C1 segment of cervical spinal cord (tissue), 14 donors: ENCODE measurements around the gene RUSC2.

Experiments used
- DNase-seq, 14 donors: peaks; one replicate each; lab custom pipeline; 2025; lab: John Stamatoyannopoulos, UW

The RUSC2 gene, protein sequence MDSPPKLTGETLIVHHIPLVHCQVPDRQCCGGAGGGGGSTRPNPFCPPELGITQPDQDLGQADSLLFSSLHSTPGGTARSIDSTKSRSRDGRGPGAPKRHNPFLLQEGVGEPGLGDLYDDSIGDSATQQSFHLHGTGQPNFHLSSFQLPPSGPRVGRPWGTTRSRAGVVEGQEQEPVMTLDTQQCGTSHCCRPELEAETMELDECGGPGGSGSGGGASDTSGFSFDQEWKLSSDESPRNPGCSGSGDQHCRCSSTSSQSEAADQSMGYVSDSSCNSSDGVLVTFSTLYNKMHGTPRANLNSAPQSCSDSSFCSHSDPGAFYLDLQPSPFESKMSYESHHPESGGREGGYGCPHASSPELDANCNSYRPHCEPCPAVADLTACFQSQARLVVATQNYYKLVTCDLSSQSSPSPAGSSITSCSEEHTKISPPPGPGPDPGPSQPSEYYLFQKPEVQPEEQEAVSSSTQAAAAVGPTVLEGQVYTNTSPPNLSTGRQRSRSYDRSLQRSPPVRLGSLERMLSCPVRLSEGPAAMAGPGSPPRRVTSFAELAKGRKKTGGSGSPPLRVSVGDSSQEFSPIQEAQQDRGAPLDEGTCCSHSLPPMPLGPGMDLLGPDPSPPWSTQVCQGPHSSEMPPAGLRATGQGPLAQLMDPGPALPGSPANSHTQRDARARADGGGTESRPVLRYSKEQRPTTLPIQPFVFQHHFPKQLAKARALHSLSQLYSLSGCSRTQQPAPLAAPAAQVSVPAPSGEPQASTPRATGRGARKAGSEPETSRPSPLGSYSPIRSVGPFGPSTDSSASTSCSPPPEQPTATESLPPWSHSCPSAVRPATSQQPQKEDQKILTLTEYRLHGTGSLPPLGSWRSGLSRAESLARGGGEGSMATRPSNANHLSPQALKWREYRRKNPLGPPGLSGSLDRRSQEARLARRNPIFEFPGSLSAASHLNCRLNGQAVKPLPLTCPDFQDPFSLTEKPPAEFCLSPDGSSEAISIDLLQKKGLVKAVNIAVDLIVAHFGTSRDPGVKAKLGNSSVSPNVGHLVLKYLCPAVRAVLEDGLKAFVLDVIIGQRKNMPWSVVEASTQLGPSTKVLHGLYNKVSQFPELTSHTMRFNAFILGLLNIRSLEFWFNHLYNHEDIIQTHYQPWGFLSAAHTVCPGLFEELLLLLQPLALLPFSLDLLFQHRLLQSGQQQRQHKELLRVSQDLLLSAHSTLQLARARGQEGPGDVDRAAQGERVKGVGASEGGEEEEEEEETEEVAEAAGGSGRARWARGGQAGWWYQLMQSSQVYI (N-terminal part only)

DNA sequence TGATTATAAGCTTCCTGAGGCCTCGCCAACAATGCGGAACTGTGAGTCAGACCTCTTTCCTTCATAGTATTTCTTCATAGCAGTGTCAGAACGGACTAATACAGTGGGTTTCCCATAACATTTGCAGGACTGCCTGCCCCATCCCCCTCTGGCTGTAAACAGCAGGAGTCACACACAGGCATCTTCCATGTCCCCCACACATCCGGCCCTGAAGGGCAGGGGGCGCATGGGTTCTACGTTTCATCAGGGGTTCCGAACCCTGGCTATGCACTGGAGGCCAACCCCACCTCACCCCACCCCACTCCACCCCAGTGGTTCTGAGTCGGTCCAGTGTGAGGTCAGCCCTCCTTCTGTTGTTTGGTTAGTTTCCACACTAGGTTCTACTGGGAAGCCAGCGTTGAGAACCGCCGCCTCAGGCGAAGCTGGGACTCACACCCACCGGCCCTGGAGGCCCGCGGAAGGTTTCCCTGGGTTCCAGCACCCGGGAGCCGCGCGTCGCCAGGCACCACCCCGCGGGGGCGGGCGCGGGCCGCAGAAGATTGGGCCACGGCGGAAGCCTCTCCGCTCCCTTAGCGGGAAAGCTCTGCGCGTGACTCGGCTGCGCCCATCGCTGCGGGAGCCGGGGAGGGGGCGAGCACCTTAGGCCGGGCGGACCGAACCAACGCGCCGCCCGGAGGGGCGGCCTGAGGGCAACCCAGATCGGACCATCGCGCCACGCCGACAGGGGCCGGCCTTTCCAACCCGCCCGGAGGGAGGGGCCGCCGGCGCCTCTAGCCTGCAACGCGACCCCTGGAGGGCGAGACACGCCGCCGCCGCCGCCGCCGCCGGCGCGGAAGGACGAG lies at the start of gene RUSC2:
Gene RUSC2, plus strand, starts transcription at position 799 of the 842 bp plus-strand sequence. CDS start 56,411 bp downstream, outside the sequence.
- DNase-seq: peak in 13 of 14 donors; percentile 43 to 91 (median 82)

DNA sequence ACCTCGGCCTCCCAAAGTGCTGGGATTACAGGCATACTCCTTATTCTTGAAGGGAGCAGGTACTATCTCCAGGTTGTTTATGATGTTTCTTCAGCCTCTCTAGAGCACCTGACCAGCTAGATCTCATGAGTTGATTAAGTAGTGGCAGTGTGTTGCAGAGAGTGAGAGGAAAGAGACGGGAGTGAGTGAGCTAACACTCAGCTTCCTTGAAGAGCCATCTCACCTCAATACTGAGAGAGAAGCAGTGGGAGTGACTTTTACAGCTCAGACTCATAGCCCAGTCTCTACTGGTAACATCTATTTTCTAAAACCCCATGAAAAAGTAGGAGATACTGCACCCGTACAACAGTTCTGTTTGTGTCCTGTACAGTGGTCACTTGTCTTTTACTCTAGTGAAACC lies 43.9 kb upstream of the RUSC2 start:
- DNase-seq: no peak

- DNase-seq: no peak
These were observed 41.4 kb upstream of the RUSC2 start for GRCh38 chr9:35448496-35448895.

DNA sequence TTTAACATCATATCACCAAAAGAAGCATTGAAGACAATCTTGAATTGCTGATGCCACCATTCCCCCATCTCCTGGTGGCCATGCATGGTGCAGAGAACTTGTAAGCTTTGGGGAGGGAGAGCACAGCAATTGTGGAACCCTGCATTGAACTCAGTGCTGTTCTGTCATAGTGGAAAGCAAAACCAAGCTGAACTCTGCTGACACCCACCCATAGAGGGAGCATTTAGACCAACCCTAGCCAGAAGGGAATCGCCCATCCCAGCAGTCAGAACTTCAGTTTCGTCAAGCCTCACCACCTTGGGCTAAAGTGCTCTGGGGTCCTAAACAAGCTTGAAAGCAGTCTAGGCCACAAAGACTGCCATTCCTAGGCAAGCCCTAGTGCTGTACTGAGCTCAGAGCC lies 37.4 kb upstream of the RUSC2 start:
- no peak for DNase-seq

DNA sequence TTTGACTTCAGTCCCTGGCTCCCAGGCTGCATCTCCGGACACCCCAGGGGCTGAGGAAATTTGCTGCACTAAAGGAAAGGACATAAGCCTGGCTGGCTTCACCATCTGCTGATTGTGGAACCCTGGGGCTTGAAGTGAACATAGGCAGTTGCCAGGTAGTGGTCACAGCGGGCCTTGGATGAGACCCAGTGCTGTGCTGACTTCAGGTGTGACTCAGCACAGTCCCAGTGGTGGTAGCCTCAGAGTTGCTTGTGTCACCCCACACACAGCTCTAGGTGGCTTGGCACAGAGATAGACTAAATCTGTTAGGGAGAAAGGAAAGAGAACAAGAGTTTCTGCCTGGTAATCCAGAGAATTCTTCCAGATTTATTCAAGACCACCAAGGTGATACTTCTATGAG lies 36.1 kb upstream of the RUSC2 start:
- no peak for DNase-seq

- DNase-seq: no peak
These were observed 25.5 kb upstream of the RUSC2 start for GRCh38 chr9:35464141-35465025.

DNA sequence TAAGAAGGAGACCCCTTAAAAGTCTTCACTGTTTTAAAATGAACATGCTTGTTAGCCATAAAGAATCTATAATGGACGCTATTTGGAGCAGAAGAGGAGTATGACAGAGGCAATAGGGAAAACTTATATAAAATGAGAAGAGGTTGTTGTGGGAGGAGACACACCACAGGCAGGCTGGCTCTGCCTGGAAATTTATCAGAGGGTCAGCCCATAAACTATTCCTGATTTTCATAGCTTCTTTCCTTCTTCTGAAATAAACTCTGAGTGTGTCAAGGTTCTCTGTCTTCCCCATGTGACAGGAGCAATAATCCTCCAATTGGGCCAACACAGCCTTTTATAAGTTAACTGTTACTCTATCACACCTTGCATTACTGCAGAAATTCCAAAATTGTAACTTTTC lies 19.6 kb upstream of the RUSC2 start:
- DNase-seq: no peak

DNA sequence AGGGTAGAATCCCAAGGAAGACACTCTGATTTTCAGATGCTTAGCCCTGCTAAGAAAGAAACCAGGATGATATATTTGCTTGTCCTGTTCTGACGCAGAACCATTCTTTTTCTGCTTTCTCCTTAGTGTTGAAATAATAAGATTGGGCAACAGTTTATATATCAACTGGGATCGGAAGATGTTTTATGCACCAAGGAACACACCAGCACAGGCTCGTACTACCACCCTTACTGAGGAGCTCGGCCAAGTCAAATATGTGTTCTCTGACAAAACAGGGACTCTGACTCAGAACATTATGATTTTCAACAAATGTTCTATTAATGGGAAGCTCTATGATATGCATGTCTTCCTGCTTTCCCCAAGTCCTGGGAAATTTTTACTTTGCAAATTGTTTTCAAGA lies 19.0 kb upstream of the RUSC2 start:
- DNase-seq: no peak

DNA sequence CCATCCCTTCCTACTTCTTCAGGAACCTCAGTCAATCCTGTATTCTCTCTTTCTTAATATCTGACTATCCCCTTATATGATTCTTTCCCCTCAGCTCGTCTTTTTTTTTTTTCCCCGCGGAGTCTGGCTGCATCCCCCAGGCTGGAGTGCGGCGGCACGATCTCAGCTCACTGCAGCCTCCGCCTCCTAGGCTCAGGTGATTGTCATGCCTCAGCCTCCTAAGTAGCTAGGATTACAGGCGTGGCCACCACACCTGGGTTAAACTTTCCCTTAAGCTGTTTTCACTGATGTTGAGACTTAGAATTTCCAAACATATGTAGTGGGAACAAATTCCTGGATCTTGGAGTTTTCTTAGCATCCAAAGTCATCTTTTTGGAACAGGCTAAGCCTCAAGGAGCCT lies 13.3 kb upstream of the RUSC2 start:
- DNase-seq: no peak

- DNase-seq: peak in 9 of 14 donors; percentile 15 to 49 (median 35)
These were observed 12.6 kb upstream of the RUSC2 start for GRCh38 chr9:35477211-35477855.

DNA sequence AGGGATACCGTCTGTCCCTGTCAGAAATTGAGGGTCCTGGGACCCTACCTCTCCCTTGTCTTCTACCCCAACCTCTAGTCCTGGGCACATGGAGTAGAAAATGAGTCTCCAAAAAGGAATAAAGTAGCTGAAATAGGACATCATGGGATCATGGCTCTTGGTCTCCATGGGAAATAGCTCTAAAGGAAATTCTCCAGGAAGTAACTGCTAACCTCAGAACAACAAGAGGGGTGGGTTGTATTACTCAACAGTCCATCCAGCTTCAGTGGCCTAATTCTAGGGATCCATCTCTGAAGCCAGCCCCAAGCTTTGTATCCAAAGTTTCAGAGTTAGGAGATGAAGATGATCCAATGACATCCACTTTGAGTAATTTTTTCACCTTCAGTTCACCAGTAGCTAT lies 11.0 kb upstream of the RUSC2 start:
- no peak for DNase-seq

DNA sequence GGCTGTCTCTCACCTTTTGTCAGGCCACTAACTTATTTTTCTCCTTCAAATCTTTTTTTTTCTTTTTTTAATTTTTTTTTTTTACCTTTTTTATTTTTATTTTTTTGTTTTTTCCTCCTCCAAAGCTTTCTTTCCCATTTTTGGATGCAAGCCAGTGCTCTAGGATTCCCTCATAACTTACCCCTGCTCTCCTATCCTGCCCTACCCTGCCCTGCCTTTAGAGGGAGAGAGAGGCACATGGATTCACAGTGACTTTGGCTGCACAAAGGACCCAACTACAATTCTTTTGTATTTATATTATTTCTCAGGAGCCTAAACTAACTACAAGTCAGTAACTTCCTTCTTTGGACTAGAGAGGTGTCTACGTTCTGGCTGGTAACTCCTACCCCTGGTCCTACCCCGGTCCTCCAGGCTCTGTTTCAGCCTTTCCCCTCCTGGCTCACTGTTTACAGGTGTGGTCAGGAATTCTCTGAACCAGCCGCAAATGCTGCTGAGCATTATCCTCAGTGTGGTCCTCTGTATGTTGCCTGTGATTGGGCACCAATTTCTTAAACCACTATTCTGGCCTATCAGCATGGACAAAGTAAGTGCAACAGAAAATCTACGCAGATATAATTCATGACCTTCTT lies 8.4 kb upstream of the RUSC2 start:
- no peak for DNase-seq

DNA sequence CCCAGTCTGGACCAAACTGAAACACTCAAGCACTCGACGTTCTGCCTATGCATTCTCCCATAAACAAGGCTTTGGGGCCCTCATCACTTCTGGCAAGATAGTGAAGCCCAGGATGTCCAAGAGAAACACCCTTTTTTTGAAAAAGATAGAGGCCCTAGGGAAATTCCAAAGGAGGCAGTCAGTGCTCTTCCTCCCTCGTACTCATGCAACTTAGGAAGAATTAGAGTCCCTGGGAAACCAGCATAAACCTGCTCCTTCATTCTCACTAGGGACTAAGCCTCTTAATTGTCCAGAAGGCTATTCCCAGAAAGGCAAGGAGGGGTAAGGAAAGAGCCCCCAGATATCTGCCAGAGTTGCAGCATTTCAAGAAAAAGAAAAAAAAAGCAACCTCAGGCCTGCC lies 7.8 kb upstream of the RUSC2 start:
- no peak for DNase-seq

DNA sequence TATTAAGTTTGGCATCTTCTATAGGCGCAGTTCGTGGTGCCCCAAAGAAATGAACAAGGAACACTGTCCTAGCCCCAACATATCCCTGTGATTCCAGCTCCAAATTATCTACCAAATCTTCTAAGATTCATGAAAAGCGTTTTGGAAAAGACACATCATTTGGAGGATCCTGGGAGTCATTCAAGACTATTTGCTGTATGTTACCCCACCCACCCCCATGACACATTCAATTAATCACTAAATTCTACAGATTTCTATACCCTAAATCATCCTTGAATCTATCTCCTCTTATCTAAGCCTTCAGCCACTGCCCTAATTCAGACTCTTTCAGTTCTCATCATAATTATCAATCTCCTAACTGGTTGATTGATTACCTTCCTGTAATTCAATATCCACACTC lies 5.5 kb upstream of the RUSC2 start:
- no peak for DNase-seq

DNA sequence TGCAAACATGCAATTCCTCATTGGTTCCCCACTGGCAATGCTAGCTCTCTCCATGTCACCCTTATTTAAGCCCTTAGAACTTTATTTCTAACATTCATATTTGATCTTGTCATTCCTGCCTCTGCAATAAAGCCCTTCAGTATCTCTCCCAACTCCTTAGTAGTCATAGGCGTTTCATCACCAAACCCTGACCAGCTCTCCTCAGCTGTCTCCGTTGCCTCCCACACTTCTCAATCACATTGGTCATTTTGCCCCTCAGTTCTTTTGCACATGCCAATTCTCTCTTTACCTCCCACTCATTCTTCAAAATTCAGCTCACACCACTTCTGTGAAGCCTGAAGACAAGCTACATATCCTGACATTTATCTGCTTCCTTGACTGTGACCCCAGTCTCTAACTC lies 2.8 kb upstream of the RUSC2 start:
- DNase-seq: no peak

- no peak for DNase-seq
These were observed 1.9 kb upstream of the RUSC2 start for GRCh38 chr9:35488021-35488420.

DNA sequence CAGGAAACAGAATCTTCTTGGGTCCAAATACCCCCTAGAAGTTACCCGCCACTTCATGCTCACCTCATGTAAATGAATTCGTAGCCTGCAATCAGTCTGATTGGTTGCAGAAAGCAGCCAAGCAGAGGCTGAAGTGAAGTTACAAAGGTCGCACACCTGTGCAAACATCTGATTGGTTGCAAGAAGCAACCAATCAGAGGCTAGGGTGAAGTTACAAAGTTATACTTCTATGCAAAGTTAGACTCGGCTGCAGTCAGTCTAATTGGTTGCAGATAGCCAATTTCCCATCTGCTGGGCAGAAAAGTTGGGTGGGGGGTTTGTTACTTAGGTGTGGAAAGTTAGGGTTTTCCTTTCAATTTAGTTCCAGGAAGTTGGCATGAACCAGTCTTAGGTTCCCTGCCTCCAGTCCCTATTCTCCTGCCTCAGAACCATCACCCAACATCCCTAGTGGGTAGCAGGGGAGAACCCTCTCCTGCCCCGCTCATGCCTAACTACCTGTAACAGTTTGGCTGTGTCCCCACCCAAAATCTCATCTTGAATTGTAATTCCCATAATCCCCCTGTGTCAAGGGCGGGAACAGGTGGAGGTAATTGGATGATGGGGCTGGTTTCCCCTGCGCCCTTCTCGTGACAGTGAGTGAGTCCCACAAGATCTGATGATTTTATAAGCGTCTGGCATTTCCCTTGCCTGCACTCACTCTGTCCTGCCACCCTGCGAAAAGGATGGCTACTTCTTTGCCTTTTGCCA lies 1.2 kb upstream of the RUSC2 start:
- DNase-seq: no peak
